NCI-H69 (cell line): ENCODE data around the gene FAM171A2.
"Not testable (repeated sequence)": the region's sequence is repeated elsewhere in the genome, so short reads cannot be mapped to it uniquely, and the experiment has no call there.

Source experiments
- DNase-seq: peaks from one replicate; lab custom pipeline; 2025; lab: John Stamatoyannopoulos, UW

The FAM171A2 gene

GRCh38 chr17:44383861-44384260 is 20.2 kb upstream of the FAM171A2 start:
- DNase-seq, result no peak

- DNase-seq, result no peak
These were observed 19.7 kb upstream of the FAM171A2 start for GRCh38 chr17:44383363-44383762.

- DNase-seq, result no peak
These were observed 19.3 kb upstream of the FAM171A2 start for GRCh38 chr17:44382917-44383316.

- no peak for DNase-seq
These were observed 18.2 kb upstream of the FAM171A2 start for GRCh38 chr17:44381810-44382305.

- DNase-seq, result no peak
These were observed 17.1 kb upstream of the FAM171A2 start for GRCh38 chr17:44380767-44381166.

GRCh38 chr17:44379887-44380286 is 16.2 kb upstream of the FAM171A2 start:
- DNase-seq, result no peak

GRCh38 chr17:44378171-44378705 is 14.6 kb upstream of the FAM171A2 start:
- no peak for DNase-seq

GRCh38 chr17:44376779-44377178 is 13.1 kb upstream of the FAM171A2 start:
- DNase-seq, result no peak

- peak; percentile 25 for DNase-seq
These were observed 12.5 kb upstream of the FAM171A2 start for GRCh38 chr17:44376124-44376523.

GRCh38 chr17:44375196-44376017 is 11.8 kb upstream of the FAM171A2 start:
- DNase-seq, result no peak

- no peak for DNase-seq
These were observed 10.9 kb upstream of the FAM171A2 start for GRCh38 chr17:44374306-44375195.

- DNase-seq, result no peak
These were observed 8.4 kb upstream of the FAM171A2 start for GRCh38 chr17:44372036-44372435.

GRCh38 chr17:44369414-44370023 is 5.9 kb upstream of the FAM171A2 start:
- DNase-seq, result peak; percentile 69

GRCh38 chr17:44368391-44369243 is 5.0 kb upstream of the FAM171A2 start:
- DNase-seq, result not testable (repeated sequence)

- no peak for DNase-seq
These were observed 3.8 kb upstream of the FAM171A2 start for GRCh38 chr17:44367231-44367979.

GRCh38 chr17:44365051-44365450 is 1.4 kb upstream of the FAM171A2 start:
- DNase-seq, result not testable (repeated sequence)

- DNase-seq, result peak; percentile 80
These were observed 572 bp downstream of the FAM171A2 start for GRCh38 chr17:44362949-44363612.

GRCh38 chr17:44362459-44362948 is 1.1 kb downstream of the FAM171A2 start:
- DNase-seq, result peak; percentile 36
